ENCODE results near the gene STEAP2. TPM values are rescaled to one million over a fixed set of nuclear protein-coding genes. Genes with fewer than 3 reads are reported as not detected.

STEAP2 gene
- total RNA-seq, 1 donor from 2014 or later, result not detected

GRCh38 chr7:90266808-90267207, 55.3 kb downstream of the STEAP2 start:
- H3K27ac Mint-ChIP-seq (ENCODE audit: unreplicated experiment), result no peak overlapping the region
- DNase-seq (ENCODE audit: extremely low spot score, unreplicated experiment), result no peak
- no peaks in the 10 kb centered on the region for H3K36me3 Mint-ChIP-seq (ENCODE audit: unreplicated experiment)
- no peaks in the 10 kb centered on the region for H3K4me1 Mint-ChIP-seq (ENCODE audit: unreplicated experiment)
- H3K9me3 Mint-ChIP-seq (ENCODE audit: unreplicated experiment), result no peaks in the 10 kb centered on the region
- TF ChIP-seq CTCF (IDR thresholded peaks at IDR 0.05), result no peak
- H3K27me3 Mint-ChIP-seq (ENCODE audit: unreplicated experiment), result peaks cover 48% of the 10 kb centered on the region
- no peak overlapping the region for H3K4me3 Mint-ChIP-seq (ENCODE audit: unreplicated experiment)

GRCh38 chr7:90267263-90267858, 55.8 kb downstream of the STEAP2 start:
- Mint-ChIP-seq H3K9me3 (ENCODE audit: unreplicated experiment) (no peaks in the 10 kb centered on the region), H3K27ac (ENCODE audit: unreplicated experiment) (no peak overlapping the region), H3K27me3 (ENCODE audit: unreplicated experiment) (peaks cover 50% of the 10 kb centered on the region), H3K4me3 (ENCODE audit: unreplicated experiment) (no peak overlapping the region), H3K4me1 (ENCODE audit: unreplicated experiment) (no peaks in the 10 kb centered on the region), H3K36me3 (ENCODE audit: unreplicated experiment) (no peaks in the 10 kb centered on the region)
- no peak for TF ChIP-seq CTCF (IDR thresholded peaks at IDR 0.05)
- no peak for DNase-seq (ENCODE audit: extremely low spot score, unreplicated experiment)

GRCh38 chr7:90269163-90269562, 57.6 kb downstream of the STEAP2 start:
- no peak for TF ChIP-seq CTCF (IDR thresholded peaks at IDR 0.05)
- no peak for DNase-seq (ENCODE audit: extremely low spot score, unreplicated experiment)
- Mint-ChIP-seq H3K27me3 (ENCODE audit: unreplicated experiment) (peaks cover 57% of the 10 kb centered on the region), H3K9me3 (ENCODE audit: unreplicated experiment) (no peaks in the 10 kb centered on the region), H3K27ac (ENCODE audit: unreplicated experiment) (no peak overlapping the region), H3K4me1 (ENCODE audit: unreplicated experiment) (no peaks in the 10 kb centered on the region), H3K4me3 (ENCODE audit: unreplicated experiment) (no peak overlapping the region), H3K36me3 (ENCODE audit: unreplicated experiment) (no peaks in the 10 kb centered on the region)

- DNase-seq (ENCODE audit: extremely low spot score, unreplicated experiment), result no peak
- Mint-ChIP-seq H3K9me3 (ENCODE audit: unreplicated experiment) (no peaks in the 10 kb centered on the region), H3K27ac (ENCODE audit: unreplicated experiment) (no peak overlapping the region), H3K4me3 (ENCODE audit: unreplicated experiment) (no peak overlapping the region), H3K4me1 (ENCODE audit: unreplicated experiment) (no peaks in the 10 kb centered on the region), H3K36me3 (ENCODE audit: unreplicated experiment) (no peaks in the 10 kb centered on the region), H3K27me3 (ENCODE audit: unreplicated experiment) (peaks cover 52% of the 10 kb centered on the region)
- TF ChIP-seq CTCF (IDR thresholded peaks at IDR 0.05), result no peak
Measured at GRCh38 chr7:90270431-90271178, 59.1 kb downstream of the STEAP2 start.

GRCh38 chr7:90271753-90272152, 60.2 kb downstream of the STEAP2 start:
- DNase-seq (ENCODE audit: extremely low spot score, unreplicated experiment), result no peak
- no peaks in the 10 kb centered on the region for H3K9me3 Mint-ChIP-seq (ENCODE audit: unreplicated experiment)
- H3K4me3 Mint-ChIP-seq (ENCODE audit: unreplicated experiment), result no peak overlapping the region
- peaks cover 43% of the 10 kb centered on the region for H3K27me3 Mint-ChIP-seq (ENCODE audit: unreplicated experiment)
- H3K27ac Mint-ChIP-seq (ENCODE audit: unreplicated experiment), result no peak overlapping the region
- TF ChIP-seq CTCF (IDR thresholded peaks at IDR 0.05), result no peak
- no peaks in the 10 kb centered on the region for H3K36me3 Mint-ChIP-seq (ENCODE audit: unreplicated experiment)
- H3K4me1 Mint-ChIP-seq (ENCODE audit: unreplicated experiment), result no peaks in the 10 kb centered on the region

Measured in osteocyte (in vitro differentiated cells).